ENCODE data around the gene LCA5L. TPM values are rescaled to one million over a fixed set of nuclear protein-coding genes. Genes with fewer than 3 reads are reported as not detected.

Gene LCA5L
- total RNA-seq, 1 experiment from 2014 or later: 0.46 TPM

DNA sequence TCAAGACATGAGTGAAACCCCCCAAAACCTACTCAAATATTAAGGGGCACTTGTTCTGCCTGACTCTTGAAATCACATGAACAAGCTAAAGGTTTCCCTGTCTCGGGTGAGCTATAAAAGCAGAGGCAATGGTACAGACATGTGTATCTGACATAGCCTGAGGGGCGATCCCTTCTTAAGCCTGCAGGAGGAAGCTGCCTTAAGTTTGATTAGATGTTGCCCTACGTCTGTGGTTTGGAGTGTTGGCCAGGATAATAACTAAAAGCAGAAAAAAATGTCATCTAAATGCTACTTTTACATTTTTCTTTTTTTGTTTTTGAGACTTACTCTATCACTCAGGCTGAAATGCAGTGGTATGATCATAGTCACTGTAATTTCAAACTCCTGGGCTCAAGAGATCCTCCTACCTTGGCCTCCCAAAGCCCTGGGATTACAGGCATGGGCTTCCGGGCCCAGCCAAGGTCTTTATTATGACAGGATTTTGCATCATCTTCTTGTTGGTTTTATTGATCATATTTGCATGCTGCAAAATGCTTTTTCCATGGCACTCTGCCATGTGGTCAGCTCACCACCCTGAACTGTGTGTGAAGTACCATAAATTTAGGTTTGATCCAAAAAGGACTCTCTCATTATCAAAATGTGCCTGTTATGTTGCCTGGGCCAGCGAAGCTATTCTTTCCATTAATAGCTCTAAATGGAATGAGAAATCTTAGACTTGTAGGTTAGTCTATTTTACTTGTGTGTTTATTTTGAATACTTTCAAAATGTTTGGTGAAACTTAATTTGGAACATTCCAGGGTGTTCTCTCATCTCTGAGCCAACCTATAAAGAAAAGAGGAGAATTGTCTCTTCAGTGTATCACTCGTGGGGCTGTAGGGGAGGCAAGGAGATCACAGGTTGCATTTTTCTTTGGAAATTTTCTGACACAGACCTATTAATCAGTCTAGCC is 81.7 kb downstream of the LCA5L start:
- Histone ChIP-seq H2BK5ac (ENCODE audit: insufficient read length, low read length) (no peak overlapping the region), H3K56ac (ENCODE audit: insufficient read length, low read depth, low read length) (no peak overlapping the region), H3K27me3 (ENCODE audit: insufficient read depth, low read length) (0 out of 2 replicates have a peak, but pooled peaks cover 2% of the 10 kb centered on the region), H3T11ph (ENCODE audit: low read length) (no peak overlapping the region), H3K18ac (ENCODE audit: insufficient read length, low read depth, low read length) (no peak overlapping the region), H3K14ac (ENCODE audit: insufficient read depth, low read length) (no peak overlapping the region), H2AFZ (ENCODE audit: low read length) (no peak overlapping the region), H3K79me1 (ENCODE audit: insufficient read depth, low read depth, low read length, poor library complexity, severe bottlenecking) (no peaks in the 10 kb centered on the region), H3K4me2 (ENCODE audit: insufficient read depth, insufficient read length, low read length) (no peak overlapping the region), H3K79me2 (ENCODE audit: insufficient read depth, low read length) (no peaks in the 10 kb centered on the region), H3K9me3 (ENCODE audit: control insufficient read depth, low read depth, low read length) (no peaks in the 10 kb centered on the region), H3K4ac (ENCODE audit: low read depth, low read length) (no peak overlapping the region), H2BK20ac (ENCODE audit: low read depth, low read length, poor library complexity, severe bottlenecking) (no peak overlapping the region), H3K4me1 (ENCODE audit: insufficient read depth, low read length) (no peaks in the 10 kb centered on the region), H4K20me1 (ENCODE audit: control insufficient read depth, insufficient read depth, insufficient read length) (no peaks in the 10 kb centered on the region), H3K27ac (ENCODE audit: insufficient read length, low read depth, low read length) (no peak overlapping the region), H2BK15ac (ENCODE audit: low read depth, low read length) (no peak overlapping the region), H4K91ac (ENCODE audit: insufficient read length, low read depth, low read length) (no peak overlapping the region), H3K9ac (ENCODE audit: extremely low read depth, insufficient read length, low read length) (no peak overlapping the region), H2AK5ac (ENCODE audit: insufficient read length, low read length) (no peak overlapping the region), H4K8ac (replicated peaks; ENCODE audit: insufficient read length, low read depth, low read length) (no peak overlapping the region), H3K23ac (ENCODE audit: insufficient read length, low read depth, low read length) (no peak overlapping the region), H2BK12ac (ENCODE audit: insufficient read length, low read depth, low read length) (no peak overlapping the region), H4K5ac (ENCODE audit: insufficient read length, low read depth, low read length) (no peak overlapping the region), H3K23me2 (ENCODE audit: insufficient read length, low read depth, low read length, poor library complexity, severe bottlenecking) (no peaks in the 10 kb centered on the region), H2BK120ac (ENCODE audit: low read depth, low read length, poor library complexity, severe bottlenecking) (no peak overlapping the region)
- WGBS (ENCODE audit: extremely low coverage, insufficient read length, low lambda C conversion rate): no CpG with 5 or more reads among the region's 6 CpGs
- H3K36me3 Mint-ChIP-seq (ENCODE audit: insufficient read depth in 1 of 3, low read depth in 3 of 3): no peaks in the 10 kb centered on the region
- peaks cover 0 to 2% of the 10 kb centered on the region in 2 experiments; a peak in 1 of 5 replicates for H3K9me3 Mint-ChIP-seq
- peaks cover 3% of the 10 kb centered on the region for H3K27me3 Mint-ChIP-seq (ENCODE audit: low read depth)
- TF ChIP-seq, protein P1, sequence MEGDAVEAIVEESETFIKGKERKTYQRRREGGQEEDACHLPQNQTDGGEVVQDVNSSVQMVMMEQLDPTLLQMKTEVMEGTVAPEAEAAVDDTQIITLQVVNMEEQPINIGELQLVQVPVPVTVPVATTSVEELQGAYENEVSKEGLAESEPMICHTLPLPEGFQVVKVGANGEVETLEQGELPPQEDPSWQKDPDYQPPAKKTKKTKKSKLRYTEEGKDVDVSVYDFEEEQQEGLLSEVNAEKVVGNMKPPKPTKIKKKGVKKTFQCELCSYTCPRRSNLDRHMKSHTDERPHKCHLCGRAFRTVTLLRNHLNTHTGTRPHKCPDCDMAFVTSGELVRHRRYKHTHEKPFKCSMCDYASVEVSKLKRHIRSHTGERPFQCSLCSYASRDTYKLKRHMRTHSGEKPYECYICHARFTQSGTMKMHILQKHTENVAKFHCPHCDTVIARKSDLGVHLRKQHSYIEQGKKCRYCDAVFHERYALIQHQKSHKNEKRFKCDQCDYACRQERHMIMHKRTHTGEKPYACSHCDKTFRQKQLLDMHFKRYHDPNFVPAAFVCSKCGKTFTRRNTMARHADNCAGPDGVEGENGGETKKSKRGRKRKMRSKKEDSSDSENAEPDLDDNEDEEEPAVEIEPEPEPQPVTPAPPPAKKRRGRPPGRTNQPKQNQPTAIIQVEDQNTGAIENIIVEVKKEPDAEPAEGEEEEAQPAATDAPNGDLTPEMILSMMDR (conservative IDR thresholded peaks at IDR 0.05): 0 out of 3 replicates have a peak, but pooled peaks have one; percentile 10
- no peak for DNase-seq
- no peak overlapping the region for H3K4me3 Mint-ChIP-seq
- no peak overlapping the region for H3K27ac Mint-ChIP-seq
- H3K4me1 Mint-ChIP-seq: no peaks in the 10 kb centered on the region

Measured in H9 (cell line).